ENCODE measurements around the gene DAPK2.

Gene DAPK2

DNA sequence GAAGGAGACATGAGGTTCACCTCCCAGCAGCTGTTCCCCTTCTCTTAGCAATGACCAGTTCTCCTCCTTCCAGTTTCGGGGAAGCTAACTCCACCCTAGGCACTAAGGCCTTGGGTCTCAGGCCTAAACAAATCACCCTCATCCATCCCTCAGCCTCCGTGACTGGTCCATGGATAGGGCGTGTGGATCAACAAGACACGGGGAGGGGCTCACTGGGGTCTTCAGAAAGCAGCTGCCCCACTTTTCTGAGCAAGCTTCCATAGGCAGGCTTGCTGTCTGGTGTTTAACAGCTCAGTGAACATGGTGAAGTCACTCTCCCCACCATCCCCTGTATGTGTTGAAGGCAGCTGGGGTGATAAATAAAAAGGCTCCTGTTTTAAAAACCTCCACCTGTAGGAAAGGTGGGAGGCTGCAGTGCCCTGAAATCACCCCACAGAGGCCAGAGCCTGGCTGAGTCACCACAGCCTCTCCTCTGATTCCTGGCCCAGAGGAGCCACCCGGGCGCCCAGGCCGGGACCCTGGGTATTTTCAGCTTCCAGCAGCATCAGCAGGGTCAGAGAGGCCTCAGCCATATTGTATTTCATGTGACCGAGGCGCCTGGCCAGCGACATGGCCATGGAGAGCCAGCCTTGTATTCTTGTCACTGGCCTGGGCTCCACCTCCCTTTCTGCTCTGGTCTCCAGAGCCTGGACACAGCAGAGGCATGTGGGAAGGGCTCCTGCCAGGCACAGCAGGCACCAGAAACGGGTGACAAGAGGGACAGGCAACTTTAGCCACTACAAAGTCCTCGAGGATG, 152.2 kb downstream of the DAPK2 start:
- DNase-seq (ENCODE audit: low spot score), result no peak

- peak; percentile 71 for DNase-seq (ENCODE audit: low spot score)
These were observed 153.4 kb downstream of the DAPK2 start for GRCh38 chr15:63892794-63893441.

DNA sequence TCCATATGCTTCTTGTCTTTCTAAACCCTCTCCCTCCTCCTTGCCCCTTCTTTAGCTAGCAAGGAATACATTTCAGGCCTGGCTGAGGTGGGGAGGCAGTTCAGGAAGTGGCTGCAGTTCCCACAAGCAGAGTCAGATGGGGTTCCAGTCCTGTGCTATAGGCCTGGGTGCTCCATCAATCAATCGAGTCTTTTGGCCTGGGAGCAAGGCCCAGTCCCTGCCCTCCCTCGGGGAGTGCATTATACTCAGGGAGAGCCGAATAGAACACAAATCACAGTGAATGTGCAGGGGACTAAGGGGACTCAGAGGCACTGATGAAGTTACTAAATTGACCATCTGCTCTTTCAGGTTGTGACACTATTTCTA, 154.5 kb downstream of the DAPK2 start:
- DNase-seq (ENCODE audit: low spot score), result no peak

GRCh38 chr15:63891079-63891767, 155.1 kb downstream of the DAPK2 start:
- peak; percentile 72 for DNase-seq (ENCODE audit: low spot score)

DNA sequence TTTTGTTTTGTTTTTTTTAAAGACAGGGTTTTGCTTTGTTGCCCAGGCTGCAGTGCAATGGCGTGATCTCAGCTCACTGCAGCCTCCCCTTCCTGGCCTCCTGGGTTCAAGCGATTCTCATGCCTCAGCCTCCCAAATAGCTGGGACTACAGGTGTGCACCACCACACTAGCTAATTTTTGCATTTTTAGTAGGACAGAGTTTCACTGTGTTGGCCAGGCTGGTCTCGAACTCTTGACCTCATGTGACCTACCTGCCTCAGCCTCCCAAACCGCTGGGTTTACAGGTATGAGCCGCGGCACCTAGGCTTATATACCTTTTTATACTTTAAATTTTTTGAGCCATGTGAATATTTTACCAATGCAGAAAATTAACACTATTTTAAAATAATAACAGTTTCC, 155.7 kb downstream of the DAPK2 start:
- DNase-seq (ENCODE audit: low spot score), result no peak

GRCh38 chr15:63889831-63890230, 156.5 kb downstream of the DAPK2 start:
- DNase-seq (ENCODE audit: low spot score), result no peak

- no peak for DNase-seq (ENCODE audit: low spot score)
These were observed 157.5 kb downstream of the DAPK2 start for GRCh38 chr15:63888823-63889222.

DNA sequence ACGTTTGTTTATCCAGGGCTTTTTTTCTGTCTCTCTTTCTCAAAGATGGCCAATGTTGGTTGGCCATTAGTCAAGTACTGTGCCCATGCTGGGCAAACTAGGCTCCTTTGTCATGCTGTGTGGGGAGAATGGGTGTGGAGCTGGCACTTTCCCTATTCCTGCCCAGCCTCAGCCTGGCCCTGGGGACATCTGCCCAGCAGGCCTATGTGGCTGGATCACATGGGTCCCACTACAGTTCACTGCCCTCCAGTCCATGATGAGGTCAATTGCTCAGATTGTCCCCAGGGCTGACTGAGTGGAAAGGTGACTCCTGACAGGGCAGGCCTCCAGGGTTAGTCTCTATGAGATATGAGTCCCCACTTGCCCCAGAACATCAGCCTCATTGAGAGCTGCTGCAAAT, 158.1 kb downstream of the DAPK2 start:
- DNase-seq (ENCODE audit: low spot score), result no peak

- DNase-seq (ENCODE audit: low spot score), result no peak
These were observed 158.7 kb downstream of the DAPK2 start for GRCh38 chr15:63887630-63888029.

DNA sequence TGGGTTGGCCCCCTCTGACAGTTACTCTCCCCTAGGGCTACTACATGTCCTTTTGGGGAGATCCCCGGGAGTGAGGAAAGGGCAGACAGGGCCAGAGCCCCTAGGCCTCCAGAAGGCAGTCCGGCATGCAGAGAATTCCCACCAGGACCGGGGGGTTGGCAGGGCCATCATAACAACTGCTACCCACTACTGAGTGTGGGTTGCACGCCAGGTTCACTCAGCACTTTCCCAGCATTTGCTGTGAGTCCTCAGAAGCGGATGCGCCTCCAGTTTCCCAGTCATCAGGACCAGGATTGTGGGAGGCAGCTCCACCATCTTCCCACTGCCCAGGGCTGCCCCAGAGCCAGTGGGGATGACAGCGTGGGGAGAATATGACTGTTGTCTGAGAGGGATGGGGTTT, 161.3 kb downstream of the DAPK2 start:
- DNase-seq (ENCODE audit: low spot score), result no peak

DNA sequence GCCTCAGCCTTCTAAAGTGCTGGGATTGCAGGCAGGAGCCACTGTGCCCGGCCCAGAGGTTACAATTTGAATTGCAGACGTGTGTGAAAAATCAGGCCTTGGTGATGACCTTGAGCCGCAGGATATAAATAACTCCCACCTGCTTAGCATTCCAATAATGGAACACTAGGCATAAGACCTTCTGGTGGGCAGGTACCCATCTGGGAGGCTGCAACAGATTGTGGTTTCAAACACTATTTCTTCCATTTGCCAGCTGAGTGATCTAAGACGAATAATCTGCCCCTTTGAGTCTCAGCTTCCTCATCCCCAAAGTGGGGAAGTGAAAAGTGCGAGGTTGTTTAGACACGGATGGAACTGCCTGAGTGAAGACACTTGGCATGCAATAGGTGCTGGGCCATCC, 164.9 kb downstream of the DAPK2 start:
- no peak for DNase-seq (ENCODE audit: low spot score)

- no peak for DNase-seq (ENCODE audit: low spot score)
These were observed 165.5 kb downstream of the DAPK2 start for GRCh38 chr15:63880744-63881143.

GRCh38 chr15:63879995-63880394, 166.3 kb downstream of the DAPK2 start:
- no peak for DNase-seq (ENCODE audit: low spot score)

- no peak for DNase-seq (ENCODE audit: low spot score)
These were observed 167.1 kb downstream of the DAPK2 start for GRCh38 chr15:63879211-63879610.

- no peak for DNase-seq (ENCODE audit: low spot score)
These were observed 168.5 kb downstream of the DAPK2 start for GRCh38 chr15:63877713-63878271.

- no peak for DNase-seq (ENCODE audit: low spot score)
These were observed 170.1 kb downstream of the DAPK2 start for GRCh38 chr15:63876085-63876662.

DNA sequence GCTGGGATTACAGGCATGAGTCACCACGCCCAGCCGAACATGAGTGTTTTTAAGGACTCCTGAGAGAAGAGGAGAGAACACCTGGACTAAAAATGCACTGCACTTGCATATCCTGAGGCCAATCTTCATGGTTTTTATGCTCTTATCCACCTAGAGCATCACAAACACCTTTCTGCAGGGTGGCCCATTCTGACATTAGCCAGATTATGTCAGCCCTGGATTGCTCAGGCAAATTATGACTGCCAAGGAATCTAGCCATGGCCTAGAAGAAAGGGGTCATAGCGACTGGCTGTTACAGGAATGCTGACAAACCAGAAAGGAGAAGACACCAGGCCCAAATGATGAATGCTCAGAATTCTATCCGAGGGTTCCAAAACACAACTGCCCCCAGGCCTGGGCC, 171.7 kb downstream of the DAPK2 start:
- no peak for DNase-seq (ENCODE audit: low spot score)

- no peak for DNase-seq (ENCODE audit: low spot score)
These were observed 173.3 kb downstream of the DAPK2 start for GRCh38 chr15:63872759-63873510.

DNA sequence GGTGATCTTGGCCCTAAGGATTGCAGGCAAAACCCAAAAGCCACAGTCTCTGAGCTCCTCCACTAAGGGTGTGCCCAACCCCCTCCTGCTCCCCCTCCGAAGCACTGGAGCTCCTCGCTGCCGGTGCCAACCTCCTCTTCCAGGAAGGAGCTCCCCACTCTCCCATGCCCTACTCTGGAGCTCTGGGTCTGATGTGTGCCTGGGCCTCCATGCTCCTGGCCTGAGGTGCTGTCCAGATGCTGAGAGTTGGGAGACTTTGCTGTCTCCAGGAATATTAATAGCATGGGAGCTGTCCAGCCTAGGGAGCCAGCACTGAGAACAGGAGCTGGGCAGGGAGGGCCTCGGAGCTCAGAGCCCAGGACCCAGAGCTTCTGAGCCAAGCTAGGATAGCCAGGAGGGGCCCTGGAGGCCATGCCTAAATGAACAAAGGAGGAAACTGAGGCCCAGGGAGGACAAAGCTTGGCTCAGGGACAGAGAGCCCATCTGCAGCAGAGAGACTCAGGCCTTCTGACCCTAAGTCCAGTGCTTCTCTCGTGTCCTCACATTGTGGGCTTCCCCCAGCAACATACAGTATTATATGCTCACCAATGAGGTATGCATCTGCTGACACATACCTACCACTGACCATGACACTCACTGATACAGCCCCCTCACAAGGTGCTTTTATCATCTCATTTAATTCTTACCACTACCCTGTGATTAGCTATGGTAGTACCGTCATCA, 175.6 kb downstream of the DAPK2 start:
- no peak for DNase-seq (ENCODE audit: low spot score)

DNA sequence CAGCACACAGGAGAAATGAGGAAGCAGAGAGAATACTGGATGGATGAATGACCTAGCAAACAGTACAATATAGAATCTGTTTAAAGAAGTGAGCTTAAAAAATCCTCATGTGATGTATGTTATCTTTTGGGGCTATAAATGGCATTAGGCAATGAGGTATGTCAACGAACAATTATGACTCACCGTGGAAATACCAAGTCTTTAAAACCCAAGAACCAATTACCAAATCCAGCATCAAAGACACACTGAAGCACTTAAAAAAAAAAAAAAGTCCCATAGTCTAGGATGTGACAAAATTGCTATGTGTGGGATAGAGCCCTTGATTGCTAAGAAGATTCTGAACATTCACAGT, 176.3 kb downstream of the DAPK2 start:
- no peak for DNase-seq (ENCODE audit: low spot score)

GRCh38 chr15:63869371-63870042, 176.8 kb downstream of the DAPK2 start:
- DNase-seq (ENCODE audit: low spot score), result no peak
